Epithelial cell of proximal tubule (primary cell): ENCODE data around the gene RAB11FIP4. TPM values are rescaled to one million over a fixed set of nuclear protein-coding genes. Genes with fewer than 3 reads are reported as not detected.

ENCODE experiments used
- DNase-seq: peaks from one replicate; pipeline ENCODE4 v3.0.0-alpha.2; 2011; ENCODE audit warnings: low read depth
- H3K4me3 ChIP-seq: 2 replicates; pipeline ENCODE4 v1.5.1; 2011; ENCODE audit warnings: low read depth, mild to moderate bottlenecking, low read length
- total RNA-seq: library from RNA; depleted of rRNA; stranded (reverse); fragments of >200 nt; gene quantifications from 2 replicates; pipeline ENCODE4 v1.2.3, GENCODE V29; 2015
- TF ChIP-seq, protein P1 (sequence below): conservative IDR thresholded peaks from 2 replicates; pipeline ENCODE4 v1.5.1; 2012; ENCODE audit warnings: low read depth, mild to moderate bottlenecking, low read length

Gene RAB11FIP4
- total RNA-seq, 1 donor from 2014 or later = 15.1 TPM

DNA sequence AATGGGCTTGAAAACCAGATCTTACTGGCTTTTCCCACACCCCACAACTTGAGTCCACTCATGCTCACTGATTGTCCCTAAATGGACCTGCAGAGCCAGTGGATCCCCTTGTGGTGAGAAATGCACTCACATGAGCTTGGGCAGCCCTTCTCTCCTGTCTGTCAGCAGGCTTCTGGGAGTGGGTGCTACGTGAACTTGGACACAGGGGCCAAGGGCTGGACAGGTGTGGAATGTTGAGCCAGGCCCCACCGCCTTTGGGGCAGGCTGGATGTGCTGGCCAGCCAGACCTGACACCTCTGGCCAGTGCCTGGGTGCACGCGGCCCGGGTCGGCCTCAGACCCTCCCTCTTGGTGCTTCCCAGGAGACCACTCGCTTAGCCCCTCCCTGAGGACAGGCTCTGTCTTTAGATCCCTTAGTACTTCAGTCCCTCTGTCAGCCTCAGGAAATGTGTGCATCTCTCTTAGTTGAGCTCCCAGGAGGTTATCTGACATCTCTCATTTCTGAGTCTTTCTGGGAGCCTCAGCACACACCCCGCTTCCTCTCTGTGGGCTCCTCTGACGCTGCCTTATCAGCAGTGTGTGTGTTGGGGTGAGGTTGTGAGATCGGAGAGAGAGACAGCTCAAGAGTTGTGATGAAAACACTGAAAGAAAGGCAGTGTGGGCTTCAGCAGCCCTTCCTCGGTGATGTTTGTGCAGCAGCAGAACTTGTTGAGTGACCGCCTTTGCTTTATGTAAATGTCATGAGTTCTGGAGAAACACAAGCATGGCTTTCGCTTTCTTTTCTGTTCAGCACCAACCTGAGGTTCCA, 117.0 kb downstream of the RAB11FIP4 start:
- no peak for DNase-seq
- no peak overlapping the region for H3K4me3 ChIP-seq
- TF ChIP-seq, protein P1, sequence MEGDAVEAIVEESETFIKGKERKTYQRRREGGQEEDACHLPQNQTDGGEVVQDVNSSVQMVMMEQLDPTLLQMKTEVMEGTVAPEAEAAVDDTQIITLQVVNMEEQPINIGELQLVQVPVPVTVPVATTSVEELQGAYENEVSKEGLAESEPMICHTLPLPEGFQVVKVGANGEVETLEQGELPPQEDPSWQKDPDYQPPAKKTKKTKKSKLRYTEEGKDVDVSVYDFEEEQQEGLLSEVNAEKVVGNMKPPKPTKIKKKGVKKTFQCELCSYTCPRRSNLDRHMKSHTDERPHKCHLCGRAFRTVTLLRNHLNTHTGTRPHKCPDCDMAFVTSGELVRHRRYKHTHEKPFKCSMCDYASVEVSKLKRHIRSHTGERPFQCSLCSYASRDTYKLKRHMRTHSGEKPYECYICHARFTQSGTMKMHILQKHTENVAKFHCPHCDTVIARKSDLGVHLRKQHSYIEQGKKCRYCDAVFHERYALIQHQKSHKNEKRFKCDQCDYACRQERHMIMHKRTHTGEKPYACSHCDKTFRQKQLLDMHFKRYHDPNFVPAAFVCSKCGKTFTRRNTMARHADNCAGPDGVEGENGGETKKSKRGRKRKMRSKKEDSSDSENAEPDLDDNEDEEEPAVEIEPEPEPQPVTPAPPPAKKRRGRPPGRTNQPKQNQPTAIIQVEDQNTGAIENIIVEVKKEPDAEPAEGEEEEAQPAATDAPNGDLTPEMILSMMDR = peak; percentile 41

DNA sequence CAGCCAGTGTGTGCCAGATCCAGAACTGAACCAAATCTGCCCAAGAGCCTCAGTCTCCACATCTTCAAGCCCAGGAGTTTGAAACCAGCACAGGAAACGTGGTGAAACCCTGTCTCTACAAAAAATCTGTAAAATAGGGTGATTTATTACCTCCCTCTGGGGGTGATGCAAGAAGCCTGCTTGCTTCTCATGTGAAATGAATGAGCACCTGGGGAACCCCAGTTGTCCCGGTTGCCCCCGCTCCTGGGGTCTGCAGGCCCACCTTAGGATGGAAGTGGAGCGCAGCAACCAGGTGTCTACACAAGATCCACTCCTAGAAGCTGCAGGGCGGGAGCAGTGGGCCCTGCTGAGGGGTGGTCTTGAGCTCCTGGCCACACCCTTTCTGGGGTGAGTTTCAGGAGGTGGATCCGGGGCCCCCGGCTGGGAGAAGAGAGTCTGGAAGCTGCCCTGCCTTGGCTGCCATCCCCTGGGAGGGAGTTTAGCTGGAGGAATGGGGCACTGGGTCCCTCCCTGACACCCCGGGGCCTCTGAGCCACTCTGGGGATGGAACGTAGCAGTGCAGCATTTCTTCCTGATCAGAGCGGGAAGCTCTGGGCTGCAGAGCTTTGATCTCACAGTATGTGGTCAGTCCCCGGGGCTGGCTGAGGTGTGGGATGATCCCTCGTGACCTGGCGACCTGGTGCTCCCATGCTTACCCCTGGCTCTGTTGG, 117.8 kb downstream of the RAB11FIP4 start:
- no peak for DNase-seq
- H3K4me3 ChIP-seq = no peak overlapping the region
- TF ChIP-seq, protein P1 = no peak

DNA sequence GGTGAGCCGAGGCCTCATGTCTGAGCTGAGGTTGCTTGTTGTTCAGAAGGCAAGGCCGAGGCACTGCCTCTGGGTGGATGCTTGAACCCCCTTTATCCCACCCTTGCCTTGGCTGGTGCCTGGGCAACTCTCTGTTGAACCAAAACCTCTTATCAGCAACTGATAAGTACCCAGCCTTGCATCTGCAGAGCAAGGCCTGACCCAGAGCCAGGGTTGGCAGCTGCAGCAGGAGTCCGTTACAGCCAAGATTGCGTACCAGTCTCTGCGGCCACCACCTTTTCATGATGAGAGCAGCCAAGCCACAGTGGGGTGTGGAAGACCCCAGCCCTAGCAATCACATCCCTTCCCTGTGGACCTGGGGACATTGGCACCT, 118.3 kb downstream of the RAB11FIP4 start:
- TF ChIP-seq, protein P1 = no peak
- DNase-seq = no peak
- H3K4me3 ChIP-seq = no peak overlapping the region

DNA sequence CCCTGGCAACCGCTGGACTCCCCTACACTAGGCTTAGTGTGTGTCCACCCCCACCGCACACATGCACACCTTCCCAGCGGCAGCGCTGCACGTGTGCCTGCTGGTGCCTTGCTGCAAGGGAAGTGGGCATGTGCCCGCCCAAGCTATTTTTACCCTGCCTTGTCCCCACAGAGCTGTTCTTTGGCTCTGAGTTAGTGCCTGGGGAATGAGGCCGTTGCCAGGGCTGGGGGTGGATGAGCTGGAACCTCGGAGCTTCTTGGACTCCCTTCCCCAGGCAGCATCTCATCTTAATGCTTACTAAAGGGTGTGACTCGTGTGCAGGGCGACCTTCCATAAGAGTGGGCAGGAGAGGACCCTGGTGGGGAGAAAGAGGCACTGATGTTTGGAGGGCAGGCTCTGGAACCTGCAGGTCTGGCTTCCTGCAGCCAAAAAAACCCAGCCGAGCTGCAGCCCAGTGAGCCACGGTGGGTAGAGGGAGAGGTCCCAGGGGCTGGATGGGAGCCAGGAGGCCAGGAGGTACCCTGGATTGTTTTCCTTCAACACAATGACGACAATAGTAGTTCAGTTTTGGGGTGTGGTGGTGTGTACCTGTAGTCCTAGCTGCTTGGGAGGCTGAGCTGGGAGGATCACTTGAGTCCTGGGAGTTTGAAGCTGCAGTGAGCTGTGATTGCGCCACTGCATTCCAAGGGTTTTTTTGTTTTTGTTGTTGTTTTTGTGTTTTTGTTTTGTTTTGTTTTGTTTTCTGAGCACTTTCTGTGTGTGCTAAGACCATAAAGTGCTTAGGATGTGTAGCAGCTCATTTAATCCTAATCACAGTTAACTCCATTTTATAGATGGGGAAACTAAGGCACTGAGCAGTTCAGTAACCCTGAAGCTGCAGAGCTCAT, 119.1 kb downstream of the RAB11FIP4 start:
- TF ChIP-seq, protein P1 = no peak
- H3K4me3 ChIP-seq = no peak overlapping the region
- no peak for DNase-seq

DNA sequence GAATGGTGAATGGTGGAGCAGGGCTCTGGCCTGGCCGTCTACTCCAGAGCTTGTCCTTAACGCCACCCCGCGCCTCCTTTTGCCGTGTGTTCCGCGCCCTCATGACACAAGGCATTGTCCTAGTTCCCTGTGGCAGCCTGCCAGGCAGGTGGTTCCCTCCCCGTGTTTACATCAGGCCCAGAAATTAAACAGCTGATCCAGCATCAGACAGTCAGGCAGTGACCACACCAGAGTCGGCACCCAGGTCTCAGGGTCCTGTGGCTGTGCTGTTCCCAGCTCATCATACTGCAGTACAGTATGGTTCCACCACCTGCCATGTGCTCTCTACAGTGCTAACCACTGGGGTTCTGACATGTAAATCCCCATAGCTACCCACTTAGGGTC, 119.7 kb downstream of the RAB11FIP4 start:
- DNase-seq = no peak
- TF ChIP-seq, protein P1 = no peak
- no peak overlapping the region for H3K4me3 ChIP-seq

DNA sequence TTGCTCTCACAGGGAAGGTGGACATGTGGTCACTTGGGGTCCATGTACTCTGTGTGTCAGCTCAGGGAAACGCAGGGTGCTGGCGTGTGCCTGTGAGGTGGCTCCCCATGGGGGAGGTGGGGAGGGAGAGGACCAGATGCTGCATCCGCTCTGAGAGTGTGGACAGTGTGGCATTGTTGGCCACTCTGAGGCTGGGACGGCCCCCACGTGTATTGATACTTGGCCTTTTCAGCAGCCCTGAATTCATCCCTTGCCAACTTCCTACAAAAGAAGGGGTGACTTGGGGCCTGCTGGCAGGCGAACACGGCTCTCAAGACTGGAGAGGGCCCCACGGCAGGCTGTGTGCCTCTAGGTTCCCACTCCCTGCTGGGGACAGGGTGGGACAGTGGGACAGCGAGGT, 120.1 kb downstream of the RAB11FIP4 start:
- no peak overlapping the region for H3K4me3 ChIP-seq
- TF ChIP-seq, protein P1 = no peak
- no peak for DNase-seq
